Measurements from ENCODE around the gene TRIM17. TPM values are rescaled to one million over a fixed set of nuclear protein-coding genes. Genes with fewer than 3 reads are reported as not detected.
A peak's percentile ranks its signal among the peaks of the same experiment; 100 is the strongest.

TRIM17 gene
- total and polyA plus RNA-seq, 2 of the 13 experiments (the other 11 are each of a cell fraction or from before 2014, with no cell fraction given), result 0.32 to 0.64 TPM

- intact Hi-C loops (cut with micrococcal nuclease; ENCODE audit: unreplicated experiment), result no loop called here
- ChIA-PET CTCF (ENCODE audit: low intra/inter-chr PET ratio, low total read pairs) (no interaction called here), POLR2A (no interaction called here)
- Histone ChIP-seq H3K4me2 (ENCODE audit: low read depth, low read length) (peak overlapping the region; percentile 65; the same call in 1 of the 2 replicates), H3K9ac (ENCODE audit: insufficient read depth, low read depth, low read length) (no peak overlapping the region), H3K36me3 (replicated peaks in 1 of 2; ENCODE audit: control insufficient read depth in 1 of 2, insufficient read depth in 2 of 2, low read length in 2 of 2) (no peaks in the 10 kb centered on the region), H3K4me1 (ENCODE audit: insufficient read depth, low read length) (peaks cover 23% of the 10 kb centered on the region), H3K27ac (ENCODE audit: extremely low read length, insufficient read depth, low read length) (no peak overlapping the region), H4K20me1 (ENCODE audit: insufficient read depth, low read length) (no peaks in the 10 kb centered on the region), H2AFZ (ENCODE audit: low read length) (no peak overlapping the region), H3K79me2 (ENCODE audit: insufficient read depth, low read length) (no peaks in the 10 kb centered on the region), H3K9me3 (ENCODE audit: low read length) (no peaks in the 10 kb centered on the region), H3K4me3 (replicated peaks in 1 of 3; ENCODE audit: insufficient read depth in 1 of 3, low read depth in 2 of 3, low read length in 3 of 3) (peak overlapping the region in 1 of 3 experiments; percentile 63; a peak in 1 of 6 replicates), H3K27me3 (ENCODE audit: control insufficient read depth in 1 of 2, insufficient read depth in 2 of 2, low read length in 2 of 2) (peaks cover 0 to 15% of the 10 kb centered on the region in 2 experiments; a peak in 3 of 5 replicates)
- no peak for ATAC-seq
- in situ Hi-C loops (cut with HindIII; ENCODE audit: extremely low pct_ligation_motif_present, low pct_unique_long_range_greater_than_20kb), result no loop called here
- DNase-seq (ENCODE audit: low spot score), result no peak
- TF ChIP-seq ETV5 (CRISPR knock-in tag; IDR thresholded peaks at IDR 0.05; ENCODE audit: borderline replicate concordance) (no peak), ZNF558 (CRISPR knock-in tag; IDR thresholded peaks at IDR 0.05; ENCODE audit: borderline replicate concordance) (no peak)
- no TSS peak for BruUV-seq (replicated peaks)
- FAIRE-seq, result no peak
- 39% methylated on average over 3 of the region's 24 CpGs for WGBS (ENCODE audit: low lambda C conversion rate)
These were observed 49.6 kb downstream of the TRIM17 start for GRCh38 chr1:228366866-228367741.

GRCh38 chr1:228366062-228366865 lies 50.4 kb downstream of the TRIM17 start:
- Histone ChIP-seq H4K20me1 (ENCODE audit: insufficient read depth, low read length) (no peaks in the 10 kb centered on the region), H2AFZ (ENCODE audit: low read length) (no peak overlapping the region), H3K4me1 (ENCODE audit: insufficient read depth, low read length) (peaks cover 23% of the 10 kb centered on the region), H3K27me3 (ENCODE audit: control insufficient read depth in 1 of 2, insufficient read depth in 2 of 2, low read length in 2 of 2) (peaks cover 1 to 11% of the 10 kb centered on the region in 2 experiments; a peak in 3 of 5 replicates), H3K9me3 (ENCODE audit: low read length) (no peaks in the 10 kb centered on the region), H3K4me3 (replicated peaks in 1 of 3; ENCODE audit: insufficient read depth in 1 of 3, low read depth in 2 of 3, low read length in 3 of 3) (no peak overlapping the region), H3K79me2 (ENCODE audit: insufficient read depth, low read length) (no peaks in the 10 kb centered on the region), H3K4me2 (ENCODE audit: low read depth, low read length) (no peak overlapping the region), H3K9ac (ENCODE audit: insufficient read depth, low read depth, low read length) (no peak overlapping the region), H3K27ac (ENCODE audit: extremely low read length, insufficient read depth, low read length) (no peak overlapping the region), H3K36me3 (replicated peaks in 1 of 2; ENCODE audit: control insufficient read depth in 1 of 2, insufficient read depth in 2 of 2, low read length in 2 of 2) (no peaks in the 10 kb centered on the region)
- 89% methylated on average over 5 of the region's 23 CpGs for WGBS (ENCODE audit: low lambda C conversion rate)
- in situ Hi-C loops (cut with HindIII; ENCODE audit: extremely low pct_ligation_motif_present, low pct_unique_long_range_greater_than_20kb) (no loop called here), intact Hi-C loops (cut with micrococcal nuclease; ENCODE audit: unreplicated experiment) (no loop called here)
- POLR2A ChIA-PET, result no interaction called here
- CTCF ChIA-PET (ENCODE audit: low intra/inter-chr PET ratio, low total read pairs), result no interaction called here
- no peak for ATAC-seq
- TF ChIP-seq NR1H2 (CRISPR knock-in tag; IDR thresholded peaks at IDR 0.05; ENCODE audit: borderline replicate concordance, low read depth) (no peak), ZNF275 (CRISPR knock-in tag; IDR thresholded peaks at IDR 0.05; ENCODE audit: borderline replicate concordance) (no peak), DZIP1 (CRISPR knock-in tag; IDR thresholded peaks at IDR 0.05) (no peak)
- no peak for DNase-seq (ENCODE audit: low spot score)
- no TSS peak for BruUV-seq (replicated peaks)
- FAIRE-seq, result no peak
